Measurements from ENCODE around the gene FAAP20. TPM values are rescaled to one million over a fixed set of nuclear protein-coding genes. Genes with fewer than 3 reads are reported as not detected.

Gene FAAP20
- total RNA-seq, 1 experiment from 2014 or later, result 119 TPM

DNA sequence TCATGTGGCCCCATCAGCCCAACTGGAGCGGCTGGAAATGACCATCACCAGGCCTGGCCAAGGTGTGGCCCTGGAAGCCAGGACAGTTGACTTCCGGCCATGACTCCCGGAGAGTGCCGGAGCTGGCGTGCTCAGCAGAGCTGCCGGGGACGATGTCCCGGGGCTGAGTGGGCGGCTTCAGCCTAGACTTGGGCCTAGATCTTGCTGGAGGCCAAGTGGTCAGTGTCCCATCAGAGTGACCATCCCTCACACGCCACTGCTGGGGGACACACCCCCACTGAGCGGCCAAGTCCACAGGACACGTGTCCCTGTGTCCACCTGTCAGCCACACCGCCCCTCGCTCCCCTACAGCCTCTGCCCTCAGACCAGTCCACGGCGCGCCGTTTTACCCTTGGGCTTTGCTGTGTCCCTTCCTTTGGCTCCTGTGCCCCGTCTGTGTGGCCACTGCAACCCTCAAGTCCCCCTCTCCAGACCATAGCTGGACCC, 4.0 kb downstream of the FAAP20 start:
- Histone ChIP-seq H2BK120ac (ENCODE audit: low read depth, low read length, poor library complexity, severe bottlenecking) (no peak overlapping the region), H3K56ac (ENCODE audit: insufficient read length, low read depth, low read length) (no peak overlapping the region), H2AFZ (ENCODE audit: low read length) (no peak overlapping the region), H2AK5ac (ENCODE audit: insufficient read length, low read length) (no peak overlapping the region), H2BK12ac (ENCODE audit: insufficient read length, low read depth, low read length) (no peak overlapping the region), H3K9me3 (ENCODE audit: control insufficient read depth, low read depth, low read length) (no peaks in the 10 kb centered on the region), H2BK20ac (ENCODE audit: low read depth, low read length, poor library complexity, severe bottlenecking) (no peak overlapping the region), H2BK5ac (ENCODE audit: insufficient read length, low read length) (no peak overlapping the region), H3K23ac (ENCODE audit: insufficient read length, low read depth, low read length) (no peak overlapping the region), H3K27ac (ENCODE audit: insufficient read length, low read depth, low read length) (no peak overlapping the region), H2BK15ac (ENCODE audit: low read depth, low read length) (no peak overlapping the region), H4K91ac (ENCODE audit: insufficient read length, low read depth, low read length) (no peak overlapping the region), H3K79me1 (ENCODE audit: insufficient read depth, low read depth, low read length, poor library complexity, severe bottlenecking) (no peaks in the 10 kb centered on the region), H3K14ac (ENCODE audit: insufficient read depth, low read length) (no peak overlapping the region), H4K8ac (replicated peaks; ENCODE audit: insufficient read length, low read depth, low read length) (no peak overlapping the region), H3K4me1 (ENCODE audit: insufficient read depth, low read length) (no peaks in the 10 kb centered on the region), H3K79me2 (ENCODE audit: insufficient read depth, low read length) (no peaks in the 10 kb centered on the region; the same call in 1 of the 2 replicates), H3K18ac (ENCODE audit: insufficient read length, low read depth, low read length) (no peak overlapping the region), H3T11ph (ENCODE audit: low read length) (no peak overlapping the region), H3K27me3 (ENCODE audit: insufficient read depth, low read length) (no peaks in the 10 kb centered on the region), H3K23me2 (ENCODE audit: insufficient read length, low read depth, low read length, poor library complexity, severe bottlenecking) (peaks cover 5% of the 10 kb centered on the region), H3K4ac (ENCODE audit: low read depth, low read length) (no peak overlapping the region), H3K4me2 (ENCODE audit: insufficient read depth, insufficient read length, low read length) (no peak overlapping the region), H4K5ac (ENCODE audit: insufficient read length, low read depth, low read length) (no peak overlapping the region), H3K9ac (ENCODE audit: extremely low read depth, insufficient read length, low read length) (no peak overlapping the region), H4K20me1 (ENCODE audit: control insufficient read depth, insufficient read depth, insufficient read length) (no peaks in the 10 kb centered on the region)
- TF ChIP-seq, protein P1, sequence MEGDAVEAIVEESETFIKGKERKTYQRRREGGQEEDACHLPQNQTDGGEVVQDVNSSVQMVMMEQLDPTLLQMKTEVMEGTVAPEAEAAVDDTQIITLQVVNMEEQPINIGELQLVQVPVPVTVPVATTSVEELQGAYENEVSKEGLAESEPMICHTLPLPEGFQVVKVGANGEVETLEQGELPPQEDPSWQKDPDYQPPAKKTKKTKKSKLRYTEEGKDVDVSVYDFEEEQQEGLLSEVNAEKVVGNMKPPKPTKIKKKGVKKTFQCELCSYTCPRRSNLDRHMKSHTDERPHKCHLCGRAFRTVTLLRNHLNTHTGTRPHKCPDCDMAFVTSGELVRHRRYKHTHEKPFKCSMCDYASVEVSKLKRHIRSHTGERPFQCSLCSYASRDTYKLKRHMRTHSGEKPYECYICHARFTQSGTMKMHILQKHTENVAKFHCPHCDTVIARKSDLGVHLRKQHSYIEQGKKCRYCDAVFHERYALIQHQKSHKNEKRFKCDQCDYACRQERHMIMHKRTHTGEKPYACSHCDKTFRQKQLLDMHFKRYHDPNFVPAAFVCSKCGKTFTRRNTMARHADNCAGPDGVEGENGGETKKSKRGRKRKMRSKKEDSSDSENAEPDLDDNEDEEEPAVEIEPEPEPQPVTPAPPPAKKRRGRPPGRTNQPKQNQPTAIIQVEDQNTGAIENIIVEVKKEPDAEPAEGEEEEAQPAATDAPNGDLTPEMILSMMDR (conservative IDR thresholded peaks at IDR 0.05), result no peak
- no peak for DNase-seq
- no CpG with 5 or more reads among the region's 19 CpGs for WGBS (ENCODE audit: extremely low coverage, insufficient read length, low lambda C conversion rate)
- H3K36me3 Mint-ChIP-seq (ENCODE audit: insufficient read depth in 1 of 3, low read depth in 3 of 3), result peaks cover 7 to 20% (median 15%) of the 10 kb centered on the region in 3 experiments; a peak in 6 of 7 replicates
- no peaks in the 10 kb centered on the region for H3K9me3 Mint-ChIP-seq
- H3K4me1 Mint-ChIP-seq, result peaks cover 10 to 12% of the 10 kb centered on the region in 2 experiments; a peak in 3 of 4 replicates
- H3K4me3 Mint-ChIP-seq, result peak overlapping the region in 1 of 2 experiments; percentile 24; a peak in 1 of 5 replicates
- H3K27me3 Mint-ChIP-seq (ENCODE audit: low read depth), result no peaks in the 10 kb centered on the region
- 0 out of 7 replicates have a peak overlapping the region, but pooled peaks of 1 of the 3 experiments have one; percentile 20 for H3K27ac Mint-ChIP-seq

All from H9 (cell line).